H1 (cell line): ENCODE data around the gene ANKRD61. TPM values are rescaled to one million over a fixed set of nuclear protein-coding genes. Genes with fewer than 3 reads are reported as not detected.

Source experiments
- CTCF ChIA-PET: fragments of 300-600 bp; sonication (Branson Sonifier 250); formaldehyde crosslinking; loops from one replicate; lab custom pipeline; 2021; ENCODE audit not compliant: partially characterized antibody; lab: Charles Lee
- POLR2A ChIA-PET: fragments of 300-600 bp; sonication (Branson Sonifier 250); formaldehyde crosslinking; loops from one replicate; lab custom pipeline; 2021; ENCODE audit warnings: inconsistent platforms; ENCODE audit not compliant: partially characterized antibody; lab: Charles Lee
- DNase-seq, 2 experiments: peaks; one replicate each; pipeline versions ENCODE4 v3.0.0 to v3.0.0-alpha.2; 2010 to 2022; ENCODE audit warnings: low spot score in 2 of 2, low read depth in 1 of 2, mixed read lengths in 1 of 2
- FAIRE-seq: peaks from 2 replicates; lab custom pipeline; 2011; peaks lifted over from hg19 to GRCh38; lab: Jason Lieb, UNC
- H2AFZ ChIP-seq: 2 replicates; pipeline ENCODE4 v1.8.1; 2012; ENCODE audit warnings: low read length, inconsistent platforms
- H2AK5ac ChIP-seq: 2 replicates; pipeline ENCODE4 v1.6.1; 2013; ENCODE audit warnings: low read depth, low read length
- H2BK120ac ChIP-seq: replicated peaks from 2 replicates; pipeline ENCODE3; 2013; ENCODE audit warnings: low read depth, low read length, inconsistent platforms
- H2BK12ac ChIP-seq: 2 replicates; pipeline ENCODE4 v1.6.1; 2013; ENCODE audit warnings: low read depth, low read length
- H2BK15ac ChIP-seq: 2 replicates; pipeline ENCODE4 v1.6.1; 2013; ENCODE audit warnings: low read length
- H2BK20ac ChIP-seq: 2 replicates; pipeline ENCODE4 v1.6.1; 2013; ENCODE audit warnings: low read length
- H2BK5ac ChIP-seq: 2 replicates; pipeline ENCODE4 v1.6.1; 2013; ENCODE audit warnings: low read depth, low read length
- H3K14ac ChIP-seq: 2 replicates; pipeline ENCODE4 v1.6.1; 2013; ENCODE audit warnings: inconsistent platforms; ENCODE audit not compliant: insufficient read length
- H3K18ac ChIP-seq: 2 replicates; pipeline ENCODE4 v1.6.1; 2013; ENCODE audit warnings: low read length; ENCODE audit errors: extremely low read depth
- H3K23ac ChIP-seq: 2 replicates; pipeline ENCODE4 v1.6.1; 2013; ENCODE audit warnings: inconsistent platforms; ENCODE audit not compliant: insufficient read length
- H3K23me2 ChIP-seq: 2 replicates; pipeline ENCODE4 v1.6.1; 2013; ENCODE audit warnings: low read depth, low read length
- H3K27ac ChIP-seq: 2 replicates; pipeline ENCODE4 v1.6.1; 2011; ENCODE audit warnings: low read depth, low read length, inconsistent platforms
- H3K27me3 ChIP-seq, 4 experiments: replicated peaks in 1 of 4; 1 replicate in 1 of 4; 2 replicates in 3 of 4; pipeline versions ENCODE4 v1.6.1 to v1.8.1; 2011 to 2013; ENCODE audit warnings: low read length in 3 of 4, mild to moderate bottlenecking in 3 of 4, inconsistent platforms in 2 of 4, mixed read lengths in 2 of 4, moderate library complexity in 1 of 4; ENCODE audit not compliant: control insufficient read depth in 3 of 4, insufficient read depth in 3 of 4; ENCODE audit errors: extremely low read depth in 1 of 4
- H3K36me3 ChIP-seq, 4 experiments: 2 replicates each; pipeline versions ENCODE4 v1.6.1 to v1.8.1; 2011 to 2013; ENCODE audit warnings: mild to moderate bottlenecking in 4 of 4, low read length in 3 of 4, moderate library complexity in 2 of 4, control low read depth in 1 of 4, inconsistent platforms in 1 of 4; ENCODE audit not compliant: insufficient read depth in 4 of 4, control insufficient read depth in 2 of 4
- H3K4ac ChIP-seq: replicated peaks from 2 replicates; pipeline ENCODE3; 2013; ENCODE audit warnings: low read length, low read depth, mixed read lengths, inconsistent platforms; ENCODE audit not compliant: insufficient read length
- H3K4me1 ChIP-seq, 4 experiments: replicated peaks in 1 of 4; 1 replicate in 1 of 4; 2 replicates in 3 of 4; pipeline versions ENCODE4 v1.6.1 to v1.8.1; 2011 to 2013; ENCODE audit warnings: low read length in 3 of 4, inconsistent platforms in 2 of 4, mixed read lengths in 1 of 4; ENCODE audit not compliant: insufficient read depth in 4 of 4, control insufficient read depth in 3 of 4
- H3K4me2 ChIP-seq, 2 experiments: 2 replicates each; pipeline versions ENCODE4 v1.6.1 to v1.8.1; 2011 to 2013; ENCODE audit warnings: low read depth in 2 of 2, low read length in 2 of 2, control low read depth in 1 of 2, inconsistent platforms in 1 of 2, mild to moderate bottlenecking in 1 of 2; ENCODE audit not compliant: insufficient read depth in 1 of 2
- H3K4me3 ChIP-seq, 4 experiments: fragments of 200-600, 300-600 bp in 1 of 4; sonication (generic), shearing (Covaris generic), sonication (Bioruptor Twin) in 1 of 4; 2 replicates each; pipeline versions ENCODE4 v1.5.1 to v1.8.1; 2011 to 2016; ENCODE audit warnings: low read length in 4 of 4, low read depth in 3 of 4, control low read depth in 2 of 4, inconsistent platforms in 2 of 4, mild to moderate bottlenecking in 2 of 4, mixed read lengths in 1 of 4, moderate library complexity in 1 of 4; ENCODE audit not compliant: insufficient read depth in 2 of 4; ENCODE audit errors: extremely low read depth in 1 of 4
- H3K56ac ChIP-seq: replicated peaks from 2 replicates; pipeline ENCODE3; 2013; ENCODE audit warnings: low read depth, mild to moderate bottlenecking, mixed read lengths, low read length, inconsistent platforms; ENCODE audit not compliant: insufficient read length
- H3K79me1 ChIP-seq: 2 replicates; pipeline ENCODE4 v1.6.1; 2013; ENCODE audit warnings: low read depth, low read length, control low read depth
- H3K79me2 ChIP-seq, 2 experiments: 2 replicates each; pipeline versions ENCODE4 v1.6.1 to v1.8.1; 2012 to 2013; ENCODE audit warnings: low read length in 2 of 2, mild to moderate bottlenecking in 2 of 2, inconsistent platforms in 1 of 2; ENCODE audit not compliant: insufficient read depth in 2 of 2, control insufficient read depth in 1 of 2
- H3K9ac ChIP-seq, 4 experiments: replicated peaks in 1 of 4; 1 replicate in 1 of 4; 2 replicates in 3 of 4; pipeline versions ENCODE4 v1.6.1 to v1.8.1; 2011 to 2013; ENCODE audit warnings: low read depth in 3 of 4, low read length in 3 of 4, control low read depth in 2 of 4, mild to moderate bottlenecking in 2 of 4, moderate library complexity in 2 of 4, inconsistent platforms in 1 of 4; ENCODE audit errors: extremely low read depth in 1 of 4
- H3K9me3 ChIP-seq, 2 experiments: 2 replicates each; pipeline versions ENCODE4 v1.6.1 to v1.8.1; 2012 to 2013; ENCODE audit warnings: mild to moderate bottlenecking in 2 of 2, moderate library complexity in 2 of 2, control low read depth in 1 of 2, inconsistent platforms in 1 of 2, low read depth in 1 of 2, low read length in 1 of 2, mixed read lengths in 1 of 2; ENCODE audit not compliant: insufficient read depth in 2 of 2
- H4K20me1 ChIP-seq, 2 experiments: replicated peaks in 1 of 2; 2 replicates each; pipeline versions ENCODE3 to v1.8.1; 2011 to 2013; ENCODE audit warnings: inconsistent platforms in 2 of 2, low read length in 2 of 2, mild to moderate bottlenecking in 1 of 2; ENCODE audit not compliant: insufficient read depth in 2 of 2, control insufficient read depth in 1 of 2
- H4K5ac ChIP-seq: 2 replicates; pipeline ENCODE4 v1.6.1; 2013; ENCODE audit warnings: low read length, low read depth, mixed read lengths, inconsistent platforms; ENCODE audit not compliant: insufficient read length
- H4K8ac ChIP-seq: 2 replicates; pipeline ENCODE4 v1.8.0; 2013; ENCODE audit warnings: mild to moderate bottlenecking, moderate library complexity, low read length, inconsistent platforms; ENCODE audit not compliant: insufficient read depth; ENCODE audit errors: extremely low read depth
- H4K91ac ChIP-seq: replicated peaks from 2 replicates; pipeline ENCODE3; 2013; ENCODE audit warnings: low read length, mixed read lengths, inconsistent platforms; ENCODE audit not compliant: insufficient read length
- ATF3 ChIP-seq: IDR thresholded peaks from 2 replicates; pipeline ENCODE4 v1.6.1; 2011; ENCODE audit warnings: low read depth, mild to moderate bottlenecking, low read length; ENCODE audit not compliant: insufficient read depth
- EP300 ChIP-seq, 2 experiments: IDR thresholded peaks; 1 replicate in 1 of 2; 2 replicates in 1 of 2; pipeline ENCODE4 v1.6.1; 2011 to 2012; ENCODE audit warnings: low read depth in 2 of 2, low read length in 2 of 2, mild to moderate bottlenecking in 2 of 2, borderline replicate concordance in 1 of 2, inconsistent platforms in 1 of 2, moderate library complexity in 1 of 2
- KDM5A ChIP-seq: fragments of 200-600 bp; IDR thresholded peaks from 2 replicates; pipeline ENCODE4 v1.7.1; 2012; ENCODE audit warnings: mild to moderate bottlenecking, low read length, inconsistent platforms, mixed read lengths
- RBBP5 ChIP-seq: IDR thresholded peaks from 2 replicates; pipeline ENCODE4 v1.7.1; 2012; ENCODE audit warnings: low read depth, mild to moderate bottlenecking, inconsistent platforms, low read length, moderate library complexity, borderline replicate concordance
- WGBS, 2 experiments: shearing (Covaris generic) in 1 of 2; methylation state at CpG; one replicate each; pipeline versions ENCODE4 v1.1.6 to v1.1.7; 2013 to 2015; ENCODE audit warnings: low lambda C conversion rate in 2 of 2, mixed read lengths in 2 of 2, inconsistent platforms in 1 of 2, low coverage in 1 of 2, missing lambda C conversion rate in 1 of 2; ENCODE audit not compliant: insufficient replicate concordance in 2 of 2, insufficient coverage in 1 of 2, insufficient read length in 1 of 2; ENCODE audit errors: extremely low coverage in 1 of 2, missing lambda C conversion rate in 1 of 2; 5-methylcytosine and 5-hydroxymethylcytosine counted together
- polyA plus RNA-seq, 7 experiments: library from polyadenylated mRNA; depleted of rRNA in 3 of 7; stranded (reverse) in 5 of 7; unstranded in 2 of 7; fragments of >200 nt in 5 of 7; fragments of 200-250 nt in 2 of 7; gene quantifications; 1 replicate in 5 of 7; 2 replicates in 1 of 7; 4 replicates in 1 of 7; pipeline versions ENCODE4 v1.2.1 to v1.2.3, GENCODE V29; 2011 to 2013; ENCODE audit warnings: missing spikeins in 2 of 7, mixed read lengths in 2 of 7
- total RNA-seq: library from RNA; stranded (reverse); fragmentation: NEBNext Ultra II Directional; extraction: Animal tissue kit (Norgen Biotek cat#: 25700); gene quantifications from 2 replicates; pipeline ENCODE4 v1.2.1, GENCODE V29; 2021

The ANKRD61 gene
- total and polyA plus RNA-seq, 2 of the 8 experiments (the other 6 are each of a cell fraction or from before 2014, with no cell fraction given): 0.23 to 0.32 TPM

- peaks cover 0 to 2% (median 0%) of the 10 kb centered on the region in 4 experiments; a peak in 1 of 7 replicates for H3K4me1 ChIP-seq
- peaks cover 0 to 3% of the 10 kb centered on the region in 2 experiments for H4K20me1 ChIP-seq
- H3K14ac ChIP-seq: no peak overlapping the region
- H3K79me2 ChIP-seq: peaks cover 3 to 40% of the 10 kb centered on the region in 2 experiments
- H2AFZ ChIP-seq: no peak overlapping the region
- DNase-seq: no peak
- H3K27me3 ChIP-seq: no peaks in the 10 kb centered on the region; a peak in 1 of 7 replicates
- no peak overlapping the region for H3K18ac ChIP-seq
- WGBS, 2 experiments: 77% methylated on average over 14 of the region's 14 CpGs; no CpG with 5 or more reads in 1 of the 2 experiments
- no peak overlapping the region for H4K8ac ChIP-seq
- H3K9me3 ChIP-seq: no peaks in the 10 kb centered on the region
- TF ChIP-seq RBBP5: no peak
- TF ChIP-seq EP300 (IDR thresholded peaks at IDR 0.05; ENCODE audit: borderline replicate concordance in 1 of 2, low read depth in 2 of 2, low read length in 2 of 2): no peak
- TF ChIP-seq KDM5A: no peak
- TF ChIP-seq ATF3: no peak
- H3K36me3 ChIP-seq: peaks cover 0 to 14% (median 6%) of the 10 kb centered on the region in 4 experiments; a peak in 4 of 8 replicates
- no peak overlapping the region for H2BK12ac ChIP-seq
- H3K4ac ChIP-seq: no peak overlapping the region
- peak overlapping the region; percentile 61 to 64 for H3K4me2 ChIP-seq
- no peak overlapping the region for H3K23ac ChIP-seq
- no peaks in the 10 kb centered on the region for H3K79me1 ChIP-seq
- POLR2A ChIA-PET: no interaction called here
- no peak overlapping the region for H2BK15ac ChIP-seq
- no peak overlapping the region for H2BK120ac ChIP-seq
- H3K23me2 ChIP-seq: no peaks in the 10 kb centered on the region
- CTCF ChIA-PET: interaction anchor here (0.6 to 1.3 kb wide), 3 partner anchors 26 to 56 kb away, joined by 3 to 4 read pairs (median 3); no protein-coding TSS in a partner anchor
- H2BK5ac ChIP-seq: no peak overlapping the region
- H3K4me3 ChIP-seq: peak overlapping the region; percentile 82 to 92 (median 86); a peak in 6 of 8 replicates
- no peak for FAIRE-seq
- no peak overlapping the region for H2BK20ac ChIP-seq
- H4K5ac ChIP-seq: no peak overlapping the region
- no peak overlapping the region for H3K56ac ChIP-seq
- H4K91ac ChIP-seq: no peak overlapping the region
- no peak overlapping the region; a peak in 1 of 7 replicates for H3K9ac ChIP-seq
- no peak overlapping the region for H2AK5ac ChIP-seq
- H3K27ac ChIP-seq: no peak overlapping the region
These were observed 26.3 kb downstream of the ANKRD61 start for GRCh38 chr7:6057316-6058129.
